Colon (tissue), 2 donors: ENCODE measurements around the gene HIGD1C.
"Not testable (repeated sequence)": the region's sequence is repeated elsewhere in the genome, so short reads cannot be mapped to it uniquely, and the experiment has no call there.

Experiments
- FAIRE-seq: peaks from 2 replicates; lab custom pipeline; 2012; peaks lifted over from hg19 to GRCh38; lab: Jason Lieb, UNC
- donor health status: control.
- donor health status: control.

The HIGD1C gene

DNA sequence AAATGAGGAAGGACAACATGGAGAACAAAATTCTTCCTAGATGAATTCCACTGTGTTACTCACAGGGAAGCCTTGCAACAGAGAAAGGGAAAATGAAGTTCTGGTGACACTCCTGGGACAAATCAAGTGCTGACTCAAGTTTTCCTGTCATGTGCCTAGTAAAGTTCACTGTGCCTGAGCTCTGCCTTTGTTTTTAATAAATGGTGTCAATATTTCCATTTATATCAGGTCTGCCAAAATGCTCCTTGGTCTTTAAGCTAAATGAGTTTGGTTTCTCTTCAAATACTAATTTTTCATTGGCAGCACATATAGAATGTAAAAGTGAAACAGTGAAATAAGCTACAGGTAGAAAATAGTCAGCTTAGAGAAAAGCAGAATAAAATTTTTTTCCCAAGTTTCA, 33.0 kb downstream of the HIGD1C start:
- FAIRE-seq: no peak

DNA sequence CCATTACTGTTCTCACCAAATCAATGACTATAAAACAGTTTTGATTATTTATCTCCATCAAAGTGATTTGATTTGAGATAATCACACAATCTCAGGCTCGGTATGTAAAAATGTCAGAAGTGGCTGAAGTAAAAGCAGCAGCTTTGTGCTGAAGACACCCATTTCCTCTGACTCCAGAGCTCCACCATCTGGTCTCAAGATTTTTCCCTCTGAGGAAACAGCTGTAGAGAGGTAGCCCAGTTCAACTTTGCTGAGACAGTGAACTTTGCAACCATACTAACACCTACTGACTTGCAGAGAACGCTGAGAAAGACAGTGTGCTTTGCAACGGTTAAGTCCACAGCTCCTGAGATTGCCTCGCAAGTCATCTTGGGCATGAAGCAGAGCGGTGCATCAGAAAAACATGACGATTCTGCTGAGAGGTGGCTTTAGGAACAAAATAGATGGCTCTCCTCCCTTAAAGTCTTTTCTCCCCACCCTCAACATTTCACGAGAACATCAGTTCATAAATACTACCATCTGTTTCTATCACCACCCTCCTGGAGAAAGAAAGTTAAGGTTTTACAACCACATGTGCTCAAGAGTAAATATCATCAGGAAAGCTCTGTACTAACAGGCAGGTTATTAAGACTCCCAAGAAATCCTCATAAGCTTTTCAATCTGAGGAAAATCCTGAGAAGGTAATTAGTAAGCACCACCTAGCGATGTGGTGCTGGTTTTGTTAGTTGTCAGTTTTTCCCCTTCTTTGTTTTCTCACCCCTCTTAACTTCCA, 34.8 kb downstream of the HIGD1C start:
- no peak for FAIRE-seq

DNA sequence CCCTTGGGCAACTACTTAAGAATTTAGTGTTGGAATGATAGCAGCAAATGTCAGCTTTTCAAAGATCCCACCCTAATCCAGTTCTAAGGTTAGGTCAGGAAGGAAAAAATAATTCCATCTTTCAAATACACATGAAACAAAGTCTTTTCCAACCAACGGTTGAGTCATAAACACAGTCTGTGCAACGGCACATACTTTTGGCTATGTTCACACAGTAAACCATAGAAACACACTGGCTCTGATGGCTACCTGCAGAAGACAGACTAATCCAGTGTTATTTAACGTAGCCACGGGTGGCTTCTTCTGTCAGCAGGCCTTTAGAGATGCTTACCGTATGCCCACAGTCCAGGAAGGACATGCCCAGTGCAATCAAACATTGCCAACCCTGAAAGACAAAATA, 35.7 kb downstream of the HIGD1C start:
- no peak for FAIRE-seq

DNA sequence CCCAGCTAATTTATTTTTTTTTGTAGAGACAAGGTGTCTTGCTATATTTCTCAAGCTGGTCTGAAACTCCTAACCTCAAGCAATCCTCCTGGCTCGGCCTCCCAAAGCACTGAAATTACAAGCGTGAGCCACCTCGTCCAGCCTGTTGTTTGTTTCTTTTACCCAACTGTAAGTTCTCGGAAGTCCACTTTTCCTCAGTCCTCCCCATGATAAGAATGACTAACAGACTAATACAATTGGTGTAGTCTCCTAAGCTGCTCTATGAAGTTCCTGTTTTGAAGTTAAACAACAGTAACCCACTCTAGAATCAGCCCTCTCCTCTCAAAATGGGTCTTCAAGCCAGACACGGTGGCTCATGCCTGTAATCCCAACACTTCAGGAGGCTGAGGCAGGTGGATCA, 36.5 kb downstream of the HIGD1C start:
- FAIRE-seq: no peak

DNA sequence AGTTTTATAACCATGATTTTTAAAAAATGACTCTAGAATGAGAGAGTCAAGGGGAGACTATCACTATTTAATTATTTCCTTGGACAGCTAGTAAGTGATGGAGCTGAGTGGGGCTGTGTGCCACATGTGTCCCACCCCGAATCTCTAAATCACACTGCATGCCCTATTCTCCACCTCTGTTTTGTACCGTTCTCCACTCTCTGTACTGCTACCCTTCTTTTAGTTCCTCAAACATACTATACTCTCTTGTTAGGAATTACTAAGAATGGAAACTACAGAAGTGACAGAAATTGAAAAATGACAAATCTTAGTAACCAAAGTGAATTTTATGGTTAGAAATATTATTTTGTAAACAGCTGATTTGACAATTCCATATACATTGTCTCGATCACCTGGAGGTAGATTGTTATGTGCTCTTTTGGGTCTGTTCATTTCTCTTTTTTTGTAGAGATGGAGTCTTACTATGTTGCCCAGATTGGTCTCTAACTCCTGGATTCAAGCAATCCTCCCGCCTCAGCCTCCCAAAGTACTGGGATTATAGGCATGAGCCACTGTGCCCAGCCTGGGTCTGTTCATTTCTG, 37.9 kb downstream of the HIGD1C start:
- FAIRE-seq: no peak

DNA sequence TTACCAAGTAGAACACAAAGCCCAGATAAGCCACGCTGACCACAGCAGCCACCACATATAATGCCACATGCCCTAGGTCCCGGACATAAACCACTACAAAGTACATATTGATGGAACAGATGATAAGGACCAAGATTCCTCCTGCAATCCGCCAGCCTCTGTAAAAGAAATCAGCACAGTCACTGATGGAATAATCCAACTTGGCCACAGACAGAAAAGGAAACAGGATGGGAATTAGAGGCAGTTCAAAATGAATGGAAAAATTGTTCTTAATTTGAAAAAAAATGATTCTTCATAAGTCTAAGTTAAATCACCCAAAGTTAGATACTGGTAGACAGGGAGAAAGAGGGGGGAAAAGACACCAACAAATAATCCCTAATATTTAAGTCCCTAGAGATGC, 38.4 kb downstream of the HIGD1C start:
- no peak for FAIRE-seq

DNA sequence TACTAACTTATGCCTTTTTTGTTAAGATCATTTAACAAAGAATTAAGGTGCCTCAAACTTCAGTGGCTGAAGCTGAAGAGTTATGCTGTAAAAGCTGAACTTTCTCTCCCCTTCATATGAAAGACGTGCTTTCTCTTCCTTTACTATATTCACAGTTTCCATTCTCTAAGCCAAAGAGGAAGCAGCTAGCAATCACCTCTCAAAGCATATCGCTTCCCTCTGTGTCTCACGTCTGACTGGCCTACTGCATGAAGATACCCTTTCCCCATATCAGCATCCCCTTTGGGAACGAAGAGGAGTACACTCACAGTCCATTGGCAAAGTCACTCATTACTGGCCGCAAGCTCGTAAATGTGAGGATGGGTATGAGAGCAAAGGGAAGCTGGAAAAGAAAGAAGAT, 38.9 kb downstream of the HIGD1C start:
- FAIRE-seq: no peak

DNA sequence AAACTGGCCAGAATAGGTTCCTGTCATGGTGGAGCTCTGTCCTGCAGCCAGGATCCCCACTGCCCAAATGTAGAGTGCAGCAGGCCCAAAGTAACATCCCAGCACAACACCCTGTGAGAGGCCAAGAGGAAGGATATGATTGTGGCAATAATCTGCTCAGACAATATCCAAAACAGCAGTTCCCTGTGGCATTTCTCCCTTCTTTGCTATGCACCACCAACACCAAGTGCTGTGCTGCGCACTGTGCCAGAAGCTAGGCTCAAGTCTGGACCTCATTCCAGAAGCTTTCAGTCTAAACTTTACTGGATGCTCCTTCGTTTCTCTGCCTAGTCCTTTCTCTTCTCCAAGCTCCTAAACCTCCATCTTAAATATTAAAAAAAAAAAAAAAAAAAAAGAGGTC, 40.5 kb downstream of the HIGD1C start:
- FAIRE-seq: no peak

DNA sequence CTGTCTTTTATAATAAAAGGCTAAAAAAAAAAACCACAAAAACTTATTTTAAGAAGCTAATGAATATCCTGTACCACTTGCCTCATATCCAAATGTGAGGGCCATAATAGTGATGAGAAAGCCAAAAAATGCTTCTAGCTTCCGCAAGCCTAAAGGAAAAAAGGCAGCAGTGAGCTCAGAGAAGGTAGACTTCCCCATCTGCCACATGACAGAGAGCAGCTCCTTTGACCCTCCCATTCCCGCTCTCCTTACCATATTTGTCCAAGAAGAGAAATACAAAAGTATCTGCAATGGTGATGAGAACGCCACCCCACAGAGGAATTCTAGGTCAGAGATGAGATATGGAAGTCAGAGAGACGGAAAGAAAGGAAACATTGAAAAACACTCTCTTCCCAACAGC, 46.7 kb downstream of the HIGD1C start:
- no peak for FAIRE-seq

DNA sequence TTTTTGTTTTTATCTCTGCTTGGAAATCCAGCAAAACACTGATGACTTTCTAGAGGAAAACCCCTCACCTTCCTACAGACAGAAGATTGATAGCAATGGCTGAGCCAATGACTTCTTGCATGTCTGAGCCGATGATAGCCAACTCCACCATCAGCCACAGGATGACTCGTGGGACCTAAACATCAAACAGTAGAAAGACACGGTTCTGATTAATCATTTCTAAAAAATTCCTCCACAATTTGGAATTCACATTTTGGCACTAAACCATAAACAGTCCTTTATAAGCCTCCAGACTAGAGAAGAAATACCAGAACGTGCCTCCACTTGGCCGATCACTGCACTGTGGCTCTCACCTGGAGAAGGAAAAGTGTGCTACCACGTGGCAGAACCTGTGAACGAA, 47.9 kb downstream of the HIGD1C start:
- no peak for FAIRE-seq

DNA sequence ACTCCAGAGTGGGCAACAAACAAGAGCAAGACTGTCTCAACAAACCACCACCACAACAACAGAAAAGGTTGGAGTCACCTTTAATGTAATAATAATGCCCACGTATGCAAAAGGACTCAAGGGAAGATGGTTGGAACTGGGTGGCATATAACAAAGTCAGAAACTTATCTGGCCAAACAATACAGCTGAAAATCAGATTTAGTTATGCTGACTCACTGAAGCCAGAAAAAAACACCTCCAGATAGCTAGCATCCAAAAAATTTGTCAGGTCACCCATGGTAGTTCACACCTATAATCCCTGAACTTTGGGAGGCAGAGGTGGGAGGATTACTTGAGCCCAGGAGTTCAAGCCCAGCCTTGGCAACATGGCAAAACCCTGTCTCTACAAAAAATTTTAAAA, 49.5 kb downstream of the HIGD1C start:
- FAIRE-seq: no peak

DNA sequence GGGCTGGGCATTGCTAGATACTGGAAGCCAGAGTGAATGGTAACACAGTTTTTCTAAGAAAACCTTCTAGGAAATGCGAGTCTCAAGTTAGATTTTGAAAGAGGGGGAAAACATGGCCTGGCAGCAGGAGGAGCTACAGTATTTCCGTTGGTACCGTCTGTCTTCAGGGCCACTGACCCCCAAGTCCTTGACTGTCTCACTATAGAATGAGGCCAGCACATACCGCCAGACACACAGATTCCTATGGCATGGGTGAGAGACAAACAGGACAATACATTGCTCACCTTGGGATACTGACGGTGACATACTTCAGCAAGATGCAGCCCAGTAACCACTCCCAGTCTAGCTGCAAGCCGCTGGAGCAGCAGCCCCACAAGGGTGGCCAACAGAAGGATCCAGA, 52.2 kb downstream of the HIGD1C start:
- no peak for FAIRE-seq

DNA sequence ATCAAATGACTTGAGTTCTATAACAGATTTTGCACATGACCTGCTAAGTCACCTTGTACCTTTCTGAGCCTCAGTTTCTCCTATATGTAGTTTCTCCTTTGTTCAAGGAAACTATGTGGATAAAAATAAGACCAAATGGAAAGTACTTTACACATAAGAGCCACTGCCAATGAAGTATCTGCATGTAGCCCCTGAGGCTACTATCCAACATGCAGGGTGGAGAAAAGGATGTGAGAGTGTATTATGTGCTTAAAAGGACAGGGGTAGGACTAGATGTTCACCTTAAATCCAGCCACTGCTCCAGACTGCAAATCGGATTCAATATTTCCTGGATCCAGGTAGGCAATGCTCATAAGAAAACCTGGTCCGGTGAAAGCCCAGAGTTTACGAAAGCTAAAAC, 52.7 kb downstream of the HIGD1C start:
- FAIRE-seq: no peak

DNA sequence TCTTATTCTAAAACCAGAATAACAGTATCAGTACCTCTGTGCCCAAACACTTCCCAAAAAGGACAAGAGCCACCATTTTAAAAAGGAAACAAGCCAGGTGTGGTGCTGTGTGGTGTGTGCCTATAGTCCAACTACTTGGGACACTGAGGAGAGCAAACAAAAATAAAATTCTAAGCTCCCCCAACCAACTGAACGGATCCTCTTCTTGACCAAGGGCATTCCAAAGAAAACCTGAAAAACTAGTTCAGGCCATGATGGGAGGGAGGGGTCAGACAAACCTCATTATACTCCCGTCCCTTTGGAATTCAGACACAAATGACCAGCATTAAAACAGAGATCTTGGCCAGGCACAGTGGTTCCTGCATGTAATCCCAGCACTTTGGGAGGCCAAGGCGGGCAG, 53.3 kb downstream of the HIGD1C start:
- no peak for FAIRE-seq

DNA sequence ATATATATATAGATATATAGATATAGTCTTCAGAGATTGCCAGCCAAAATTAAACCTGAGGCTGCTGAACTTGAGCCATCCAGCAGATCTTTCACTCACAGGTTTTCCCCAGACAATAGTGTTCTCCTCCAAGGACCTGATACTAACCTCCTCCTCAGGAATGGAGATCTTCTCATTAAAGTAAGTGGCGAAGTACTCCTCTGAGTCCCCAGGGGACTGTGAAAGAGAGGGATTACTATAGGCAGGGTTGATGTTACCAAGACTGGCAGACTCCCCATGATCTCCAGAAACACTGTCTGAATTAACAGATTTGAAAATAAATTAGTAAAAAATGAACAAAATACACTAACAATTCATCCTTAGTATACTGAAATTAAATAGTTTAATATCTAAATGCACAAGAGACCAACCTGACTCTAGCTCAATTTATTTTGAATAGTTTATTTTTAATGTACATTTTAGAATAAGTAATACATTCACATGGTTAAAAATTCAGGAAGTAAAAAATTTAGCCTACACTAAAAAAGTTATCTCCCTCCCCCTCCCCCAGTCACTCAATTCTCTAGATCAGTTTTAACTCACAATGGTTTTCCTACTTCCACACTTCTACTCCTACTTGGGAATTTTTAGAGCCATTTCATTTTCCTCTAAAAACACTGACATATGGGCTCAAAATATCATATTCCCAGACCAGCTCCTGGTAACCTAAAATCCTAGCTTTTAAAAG, 56.1 kb downstream of the HIGD1C start:
- FAIRE-seq: no peak

DNA sequence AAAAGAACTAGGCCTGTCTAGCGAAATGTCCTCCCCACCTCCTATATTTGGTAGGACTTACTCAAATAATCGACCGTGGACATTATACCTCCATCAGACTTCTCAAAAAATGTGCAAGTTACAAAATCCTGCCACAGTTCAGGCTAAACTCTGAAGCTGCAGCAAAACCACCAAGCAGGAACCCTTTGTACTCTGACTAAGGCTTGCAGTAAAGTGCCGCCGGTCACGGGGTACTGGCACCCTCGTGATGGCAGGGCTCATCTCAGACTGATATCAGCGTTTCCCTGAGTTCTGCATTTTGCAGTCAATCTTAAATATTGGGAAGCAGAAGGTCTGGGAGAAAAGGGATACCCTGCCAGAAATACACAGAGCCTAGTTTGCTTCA, 56.7 kb downstream of the HIGD1C start:
- no peak for FAIRE-seq

DNA sequence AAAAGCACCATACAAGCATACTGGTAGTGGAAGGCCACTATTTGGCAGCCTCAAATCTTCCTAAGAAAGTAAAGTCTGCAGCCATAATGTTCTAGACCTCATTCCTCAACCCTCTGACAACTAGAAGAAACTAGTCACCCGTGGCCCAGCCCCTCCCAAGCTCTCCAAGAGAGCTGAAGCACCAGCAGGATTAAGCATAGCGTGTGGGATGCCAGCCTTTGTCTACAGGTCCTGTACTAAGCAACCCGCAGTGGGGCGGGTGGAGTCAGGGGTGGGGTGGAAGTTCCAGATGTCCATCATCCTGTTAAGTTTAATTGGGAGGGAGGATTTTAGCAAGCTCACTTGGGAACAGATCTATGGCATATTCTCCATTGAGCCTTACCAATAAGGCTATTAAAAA, 59.6 kb downstream of the HIGD1C start:
- FAIRE-seq: no peak

DNA sequence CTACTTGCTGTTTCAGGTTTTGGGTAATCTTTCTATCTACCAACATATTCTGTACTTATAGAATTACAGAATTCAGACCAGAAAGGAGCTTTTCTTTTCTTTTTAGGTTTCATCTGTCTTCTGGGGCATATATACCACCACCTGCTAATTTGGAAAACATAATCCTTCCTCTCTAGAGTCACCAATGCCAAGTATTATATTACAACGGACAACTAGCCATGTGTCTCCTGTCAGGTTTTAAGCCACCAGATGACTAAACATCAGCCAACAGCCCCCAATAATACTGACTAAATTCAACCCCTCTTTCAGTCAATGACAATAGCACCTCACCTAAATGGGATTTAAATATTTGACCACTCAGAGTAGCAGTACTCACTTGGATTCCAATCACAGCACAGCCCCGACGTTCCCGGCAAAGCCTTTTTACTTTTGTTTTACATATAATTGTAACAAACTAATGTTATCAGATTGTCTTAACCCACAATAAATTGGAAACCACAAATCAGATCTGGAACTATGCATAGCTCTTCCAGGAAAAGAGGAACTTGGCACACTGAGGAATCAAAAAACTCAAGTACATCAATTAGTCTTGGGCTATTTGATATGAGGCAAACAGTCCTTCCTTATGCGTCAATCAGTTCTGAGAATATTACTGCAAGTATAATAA, 60.4 kb downstream of the HIGD1C start:
- no peak for FAIRE-seq

DNA sequence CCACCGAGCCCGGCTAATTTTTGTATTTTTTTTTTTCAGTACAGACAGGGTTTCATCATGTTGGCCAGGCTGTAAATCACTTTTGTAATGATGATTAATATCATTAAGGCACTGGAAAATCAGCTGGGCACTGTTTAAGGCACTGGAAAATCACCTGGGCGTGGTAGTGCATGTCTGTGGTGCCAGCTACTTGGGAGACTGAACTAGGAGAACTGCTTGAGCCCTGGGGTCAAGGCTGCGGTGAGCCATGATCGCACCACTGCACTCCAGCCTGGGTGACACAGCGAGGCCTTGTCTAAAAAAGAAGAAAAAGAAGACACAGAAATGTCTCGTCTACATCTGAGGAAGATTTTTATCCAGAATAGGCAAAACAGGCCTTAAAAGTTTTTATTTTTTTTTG, 61.1 kb downstream of the HIGD1C start:
- no peak for FAIRE-seq

DNA sequence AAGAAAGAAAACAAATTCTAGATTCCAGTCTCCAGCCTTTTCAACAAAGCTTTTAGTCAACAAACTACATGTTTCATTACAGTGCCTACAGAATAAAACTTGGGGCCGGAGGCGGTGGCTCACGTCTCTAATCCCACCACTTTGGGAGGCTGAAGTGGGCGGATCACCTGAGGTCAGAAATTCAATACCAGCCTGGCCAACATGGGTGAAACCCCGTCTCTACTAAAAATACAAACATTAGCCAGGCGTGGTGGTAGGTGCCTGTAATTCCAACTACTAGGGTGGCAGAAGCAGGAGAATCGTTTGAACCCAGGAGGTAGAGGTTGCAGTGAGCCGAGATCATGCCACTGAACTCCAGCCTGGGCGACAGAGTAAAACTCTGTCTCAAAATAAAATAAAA, 62.1 kb downstream of the HIGD1C start:
- not testable (repeated sequence) for FAIRE-seq

DNA sequence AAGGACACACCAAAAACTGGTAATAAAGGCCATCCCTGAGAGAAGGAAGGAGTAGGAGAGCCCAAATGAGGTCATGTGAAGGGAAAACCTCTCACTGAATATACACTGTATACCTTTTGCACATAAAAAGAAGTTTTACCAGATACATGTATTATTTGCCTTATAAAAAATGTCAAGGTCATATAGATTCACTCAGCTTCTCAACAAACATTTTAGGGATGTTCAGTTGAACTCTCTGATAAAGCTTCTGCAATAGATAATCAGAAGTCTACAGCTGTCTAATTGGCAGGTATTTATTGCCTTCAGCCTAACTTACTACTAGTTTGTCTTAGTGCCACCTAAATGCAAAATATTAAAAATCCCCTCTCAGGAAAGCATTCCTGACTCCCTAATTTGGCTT, 65.1 kb downstream of the HIGD1C start:
- FAIRE-seq: no peak

DNA sequence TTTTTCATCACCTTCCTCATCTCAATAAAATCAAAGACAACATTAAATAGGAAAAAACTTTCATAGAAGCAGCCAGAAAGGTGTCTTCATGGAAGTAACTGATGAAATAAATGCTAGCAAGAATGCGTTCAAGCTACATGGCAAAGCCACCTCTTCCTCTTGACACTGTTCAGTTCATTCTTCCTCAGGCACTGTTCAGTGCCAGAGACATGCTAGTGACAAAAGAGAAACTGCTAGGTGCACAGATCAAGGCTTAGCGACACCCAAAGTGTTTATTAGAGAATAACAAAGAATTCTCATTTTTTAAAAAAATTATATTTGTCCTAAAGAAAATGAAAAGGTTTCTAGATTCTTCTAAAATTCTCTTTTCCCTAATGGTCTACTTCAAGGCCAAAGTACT, 66.6 kb downstream of the HIGD1C start:
- FAIRE-seq: no peak

DNA sequence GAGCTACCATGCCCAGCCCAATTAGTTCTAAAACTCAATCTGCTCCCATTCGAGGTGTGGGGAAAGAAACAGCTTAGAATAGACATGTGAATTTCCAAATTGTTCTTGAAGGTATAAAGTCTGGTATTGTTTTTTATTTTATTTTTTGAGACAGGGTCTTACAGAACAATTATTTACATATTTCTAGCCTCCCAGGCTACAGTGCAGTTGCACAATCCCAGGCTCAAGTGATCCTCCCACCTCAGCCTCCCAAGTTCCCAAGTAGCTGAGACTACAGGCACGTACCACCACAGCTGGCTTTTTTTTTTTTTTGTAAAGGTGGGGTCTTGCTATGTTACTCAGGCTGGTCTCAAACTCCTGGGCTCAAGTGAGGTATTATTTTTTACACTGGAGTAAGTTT, 67.6 kb downstream of the HIGD1C start:
- FAIRE-seq: no peak
